SK-N-SH treated with all-trans-retinoic acid at 6 μM for 48 hours (cell line): ENCODE data around the gene IL36RN.

Experiments used
- ATAC-seq: fragments of 200-7000 bp; cut with Tn5 transposase; 3 replicates; pipeline ENCODE4 v1.9.1; 2020; ENCODE audit warnings: mild to moderate bottlenecking, moderate library complexity
- ARNTL ChIP-seq: fragments of 450-650 bp; formaldehyde crosslinking; IDR thresholded peaks from 2 replicates; pipeline ENCODE4 v1.5.0; 2020; ENCODE audit warnings: low read depth, mild to moderate bottlenecking, moderate library complexity, borderline replicate concordance
- BACH2 ChIP-seq: fragments of 250-450 bp; sonication (Bioruptor Pico); IDR thresholded peaks from 2 replicates; pipeline ENCODE4 v1.9.0; 2021; ENCODE audit warnings: mild to moderate bottlenecking, borderline replicate concordance
- CREB5 ChIP-seq: fragments of 250-450 bp; sonication (Bioruptor Pico); IDR thresholded peaks from 2 replicates; pipeline ENCODE4 v1.5.1; 2020; ENCODE audit warnings: low read depth, mild to moderate bottlenecking, moderate library complexity
- CSDC2 ChIP-seq: fragments of 250-450 bp; sonication (Bioruptor Pico); IDR thresholded peaks from 2 replicates; pipeline ENCODE4 v1.5.0; 2020; ENCODE audit warnings: mild to moderate bottlenecking, moderate library complexity
- ESRRG ChIP-seq: fragments of 250-450 bp; sonication (Bioruptor Pico); IDR thresholded peaks from 2 replicates; pipeline ENCODE4 v1.6.1; 2021; ENCODE audit warnings: mild to moderate bottlenecking
- ISL1 ChIP-seq: fragments of 250-450 bp; sonication (Bioruptor Pico); IDR thresholded peaks from 2 replicates; pipeline ENCODE4 v2.1.2; 2022; ENCODE audit warnings: mild to moderate bottlenecking, moderate library complexity
- OSR1 ChIP-seq: fragments of 250-450 bp; sonication (Bioruptor Pico); IDR thresholded peaks from 2 replicates; pipeline ENCODE4 v1.8.0; 2022; ENCODE audit warnings: moderate library complexity, mild to moderate bottlenecking, inconsistent platforms
- PPARA ChIP-seq: fragments of 250-450 bp; sonication (Bioruptor Pico); IDR thresholded peaks from 2 replicates; pipeline ENCODE4 v1.5.0; 2020; ENCODE audit warnings: mild to moderate bottlenecking, borderline replicate concordance
- RARB ChIP-seq: fragments of 250-450 bp; sonication (Bioruptor Pico); IDR thresholded peaks from 2 replicates; pipeline ENCODE4 v1.8.0; 2021; ENCODE audit warnings: mild to moderate bottlenecking, moderate library complexity
- SNAI2 ChIP-seq: fragments of 250-450 bp; sonication (Bioruptor Pico); IDR thresholded peaks from 2 replicates; pipeline ENCODE4 v1.5.0; 2020; ENCODE audit warnings: mild to moderate bottlenecking, moderate library complexity
- TCF4 ChIP-seq: fragments of 250-450 bp; sonication (Bioruptor Pico); IDR thresholded peaks from 2 replicates; pipeline ENCODE4 v1.8.0; 2021; ENCODE audit warnings: mild to moderate bottlenecking, moderate library complexity, borderline replicate concordance
- TOX ChIP-seq: fragments of 250-450 bp; sonication (Bioruptor Pico); IDR thresholded peaks from 2 replicates; pipeline ENCODE4 v1.8.0; 2021; ENCODE audit warnings: mild to moderate bottlenecking, moderate library complexity, borderline replicate concordance
- ZC3H10 ChIP-seq: fragments of 250-450 bp; sonication (Bioruptor Pico); IDR thresholded peaks from 2 replicates; pipeline ENCODE4 v1.5.1; 2021; ENCODE audit warnings: mild to moderate bottlenecking, moderate library complexity
- ZFP3 ChIP-seq: fragments of 250-450 bp; sonication (Bioruptor Pico); IDR thresholded peaks from 2 replicates; pipeline ENCODE4 v1.5.0; 2020; ENCODE audit warnings: mild to moderate bottlenecking, moderate library complexity
- ZNF70 ChIP-seq: fragments of 450-650 bp; formaldehyde crosslinking; IDR thresholded peaks from 2 replicates; pipeline ENCODE4 v1.5.0; 2020; ENCODE audit warnings: mild to moderate bottlenecking, moderate library complexity
- ZNF8 ChIP-seq: fragments of 450-650 bp; formaldehyde crosslinking; IDR thresholded peaks from 2 replicates; pipeline ENCODE4 v1.5.0; 2020; ENCODE audit warnings: mild to moderate bottlenecking, moderate library complexity
- TF ChIP-seq, protein P1 (sequence below): fragments of 250-450 bp; sonication (Bioruptor Pico); IDR thresholded peaks from 2 replicates; pipeline ENCODE4 v1.5.0; 2020; ENCODE audit warnings: mild to moderate bottlenecking, moderate library complexity
- TF ChIP-seq, protein P2 (sequence below): fragments of 250-450 bp; sonication (Bioruptor Pico); IDR thresholded peaks from 2 replicates; pipeline ENCODE4 v1.8.0; 2020; ENCODE audit warnings: mild to moderate bottlenecking, moderate library complexity, borderline replicate concordance
- TF ChIP-seq, protein P3 (sequence below): fragments of 250-450 bp; sonication (Bioruptor Pico); IDR thresholded peaks from 2 replicates; pipeline ENCODE4 v1.5.1; 2021; ENCODE audit warnings: mild to moderate bottlenecking, moderate library complexity

Gene IL36RN

DNA sequence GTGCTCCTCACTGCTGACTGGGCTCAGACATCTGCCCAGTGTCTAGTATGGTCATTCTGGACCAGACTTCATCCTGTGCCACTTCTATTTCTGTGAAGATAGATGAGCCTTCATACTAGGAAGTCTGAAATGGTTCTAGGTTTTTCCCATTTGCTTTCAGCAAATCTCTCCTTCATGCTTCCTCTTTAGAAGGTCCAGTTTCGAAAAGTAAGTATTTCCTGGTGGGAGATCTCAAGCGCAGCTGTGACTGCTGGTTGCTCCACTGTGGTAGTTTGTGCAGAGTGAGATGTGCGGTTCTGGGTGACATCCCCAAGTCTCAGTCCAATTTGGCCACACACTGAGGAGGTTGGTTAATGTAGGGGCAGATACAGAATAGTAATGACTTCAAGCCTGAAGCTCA, 20.7 kb upstream of the IL36RN start:
- no peak for ATAC-seq
- no peak for TF ChIP-seq PPARA (CRISPR knock-in tag)
- no peak for TF ChIP-seq ZFP3 (CRISPR knock-in tag)
- TF ChIP-seq, protein P1, sequence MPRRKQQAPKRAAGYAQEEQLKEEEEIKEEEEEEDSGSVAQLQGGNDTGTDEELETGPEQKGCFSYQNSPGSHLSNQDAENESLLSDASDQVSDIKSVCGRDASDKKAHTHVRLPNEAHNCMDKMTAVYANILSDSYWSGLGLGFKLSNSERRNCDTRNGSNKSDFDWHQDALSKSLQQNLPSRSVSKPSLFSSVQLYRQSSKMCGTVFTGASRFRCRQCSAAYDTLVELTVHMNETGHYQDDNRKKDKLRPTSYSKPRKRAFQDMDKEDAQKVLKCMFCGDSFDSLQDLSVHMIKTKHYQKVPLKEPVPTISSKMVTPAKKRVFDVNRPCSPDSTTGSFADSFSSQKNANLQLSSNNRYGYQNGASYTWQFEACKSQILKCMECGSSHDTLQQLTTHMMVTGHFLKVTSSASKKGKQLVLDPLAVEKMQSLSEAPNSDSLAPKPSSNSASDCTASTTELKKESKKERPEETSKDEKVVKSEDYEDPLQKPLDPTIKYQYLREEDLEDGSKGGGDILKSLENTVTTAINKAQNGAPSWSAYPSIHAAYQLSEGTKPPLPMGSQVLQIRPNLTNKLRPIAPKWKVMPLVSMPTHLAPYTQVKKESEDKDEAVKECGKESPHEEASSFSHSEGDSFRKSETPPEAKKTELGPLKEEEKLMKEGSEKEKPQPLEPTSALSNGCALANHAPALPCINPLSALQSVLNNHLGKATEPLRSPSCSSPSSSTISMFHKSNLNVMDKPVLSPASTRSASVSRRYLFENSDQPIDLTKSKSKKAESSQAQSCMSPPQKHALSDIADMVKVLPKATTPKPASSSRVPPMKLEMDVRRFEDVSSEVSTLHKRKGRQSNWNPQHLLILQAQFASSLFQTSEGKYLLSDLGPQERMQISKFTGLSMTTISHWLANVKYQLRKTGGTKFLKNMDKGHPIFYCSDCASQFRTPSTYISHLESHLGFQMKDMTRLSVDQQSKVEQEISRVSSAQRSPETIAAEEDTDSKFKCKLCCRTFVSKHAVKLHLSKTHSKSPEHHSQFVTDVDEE (CRISPR knock-in tag) = no peak
- TF ChIP-seq TOX = no peak
- TF ChIP-seq ZC3H10 = no peak
- TF ChIP-seq, protein P2, sequence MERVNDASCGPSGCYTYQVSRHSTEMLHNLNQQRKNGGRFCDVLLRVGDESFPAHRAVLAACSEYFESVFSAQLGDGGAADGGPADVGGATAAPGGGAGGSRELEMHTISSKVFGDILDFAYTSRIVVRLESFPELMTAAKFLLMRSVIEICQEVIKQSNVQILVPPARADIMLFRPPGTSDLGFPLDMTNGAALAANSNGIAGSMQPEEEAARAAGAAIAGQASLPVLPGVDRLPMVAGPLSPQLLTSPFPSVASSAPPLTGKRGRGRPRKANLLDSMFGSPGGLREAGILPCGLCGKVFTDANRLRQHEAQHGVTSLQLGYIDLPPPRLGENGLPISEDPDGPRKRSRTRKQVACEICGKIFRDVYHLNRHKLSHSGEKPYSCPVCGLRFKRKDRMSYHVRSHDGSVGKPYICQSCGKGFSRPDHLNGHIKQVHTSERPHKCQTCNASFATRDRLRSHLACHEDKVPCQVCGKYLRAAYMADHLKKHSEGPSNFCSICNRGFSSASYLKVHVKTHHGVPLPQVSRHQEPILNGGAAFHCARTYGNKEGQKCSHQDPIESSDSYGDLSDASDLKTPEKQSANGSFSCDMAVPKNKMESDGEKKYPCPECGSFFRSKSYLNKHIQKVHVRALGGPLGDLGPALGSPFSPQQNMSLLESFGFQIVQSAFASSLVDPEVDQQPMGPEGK (CRISPR knock-in tag) = no peak
- no peak for TF ChIP-seq SNAI2 (CRISPR knock-in tag)
- TF ChIP-seq RARB (CRISPR knock-in tag) = no peak
- TF ChIP-seq, protein P3, sequence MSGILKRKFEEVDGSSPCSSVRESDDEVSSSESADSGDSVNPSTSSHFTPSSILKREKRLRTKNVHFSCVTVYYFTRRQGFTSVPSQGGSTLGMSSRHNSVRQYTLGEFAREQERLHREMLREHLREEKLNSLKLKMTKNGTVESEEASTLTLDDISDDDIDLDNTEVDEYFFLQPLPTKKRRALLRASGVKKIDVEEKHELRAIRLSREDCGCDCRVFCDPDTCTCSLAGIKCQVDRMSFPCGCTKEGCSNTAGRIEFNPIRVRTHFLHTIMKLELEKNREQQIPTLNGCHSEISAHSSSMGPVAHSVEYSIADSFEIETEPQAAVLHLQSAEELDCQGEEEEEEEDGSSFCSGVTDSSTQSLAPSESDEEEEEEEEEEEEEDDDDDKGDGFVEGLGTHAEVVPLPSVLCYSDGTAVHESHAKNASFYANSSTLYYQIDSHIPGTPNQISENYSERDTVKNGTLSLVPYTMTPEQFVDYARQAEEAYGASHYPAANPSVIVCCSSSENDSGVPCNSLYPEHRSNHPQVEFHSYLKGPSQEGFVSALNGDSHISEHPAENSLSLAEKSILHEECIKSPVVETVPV (CRISPR knock-in tag) = no peak
- no peak for TF ChIP-seq BACH2
- no peak for TF ChIP-seq ZNF8 (CRISPR knock-in tag)

DNA sequence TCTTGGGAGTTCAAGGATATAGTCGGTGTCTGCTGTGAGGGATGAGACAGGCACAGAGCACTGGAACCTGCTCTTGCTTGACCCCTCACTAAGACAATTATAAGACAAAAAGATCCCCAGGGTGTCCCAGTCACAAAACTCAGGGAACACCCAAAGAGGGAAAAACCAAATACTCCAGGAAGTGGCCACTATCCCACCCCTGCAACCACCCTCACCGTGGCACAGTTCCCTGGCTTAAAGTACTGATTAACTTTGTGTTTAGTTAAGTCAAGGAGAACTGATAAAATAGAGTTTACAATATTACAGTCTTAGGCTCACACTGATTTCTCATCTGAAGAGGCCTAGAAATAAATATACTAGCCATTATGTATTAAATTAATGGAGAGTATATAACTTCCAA, 19.8 kb upstream of the IL36RN start:
- no peak for ATAC-seq
- TF ChIP-seq ZFP3 (CRISPR knock-in tag) = no peak

- no peak for ATAC-seq
- TF ChIP-seq SNAI2 (CRISPR knock-in tag) (no peak), ZFP3 (CRISPR knock-in tag) (no peak), ARNTL (CRISPR knock-in tag) (no peak), CREB5 (CRISPR knock-in tag) (no peak), ESRRG (CRISPR knock-in tag) (no peak), ISL1 (no peak), CSDC2 (no peak), BACH2 (no peak), OSR1 (no peak), TCF4 (CRISPR knock-in tag) (no peak), PPARA (CRISPR knock-in tag) (no peak), ZNF8 (CRISPR knock-in tag) (no peak), ZC3H10 (no peak), ZNF70 (CRISPR knock-in tag) (no peak)
- TF ChIP-seq, protein P3 (CRISPR knock-in tag) = no peak
- TF ChIP-seq, protein P1 (CRISPR knock-in tag) = no peak
- TF ChIP-seq, all 23 proteins: peak for 0
Measured at GRCh38 chr2:113039719-113040118, 19.3 kb upstream of the IL36RN start.
